ENCODE measurements around the gene NMNAT3.
"Not testable (repeated sequence)": the region's sequence is repeated elsewhere in the genome, so short reads cannot be mapped to it uniquely, and the experiment has no call there.

The NMNAT3 gene

GRCh38 chr3:139633511-139633910 is 44.3 kb downstream of the NMNAT3 start:
- no peak for DNase-seq

- DNase-seq = no peak
These were observed 47.2 kb downstream of the NMNAT3 start for GRCh38 chr3:139630542-139630941.

DNA sequence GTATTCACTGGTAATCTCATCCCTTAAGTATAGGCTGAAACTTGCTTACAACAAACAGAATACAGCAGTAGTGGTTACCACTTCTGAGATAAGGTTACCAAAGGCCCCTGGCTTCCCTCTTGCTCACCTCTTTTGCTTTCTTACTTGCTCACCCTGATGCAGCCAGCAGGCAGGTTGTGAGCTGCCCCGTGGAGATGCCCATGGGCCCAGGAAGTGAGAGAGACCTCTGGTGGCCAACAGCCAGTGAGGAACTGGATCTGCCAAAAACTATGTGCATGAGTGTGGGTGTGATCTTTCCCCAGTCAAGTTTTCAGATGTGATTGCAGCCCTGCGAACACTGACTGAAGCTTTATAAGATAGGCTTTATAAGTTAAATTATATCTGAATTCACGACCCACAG is 48.7 kb downstream of the NMNAT3 start:
- no peak for DNase-seq

- DNase-seq = no peak
These were observed 50.0 kb downstream of the NMNAT3 start for GRCh38 chr3:139627759-139628158.

DNA sequence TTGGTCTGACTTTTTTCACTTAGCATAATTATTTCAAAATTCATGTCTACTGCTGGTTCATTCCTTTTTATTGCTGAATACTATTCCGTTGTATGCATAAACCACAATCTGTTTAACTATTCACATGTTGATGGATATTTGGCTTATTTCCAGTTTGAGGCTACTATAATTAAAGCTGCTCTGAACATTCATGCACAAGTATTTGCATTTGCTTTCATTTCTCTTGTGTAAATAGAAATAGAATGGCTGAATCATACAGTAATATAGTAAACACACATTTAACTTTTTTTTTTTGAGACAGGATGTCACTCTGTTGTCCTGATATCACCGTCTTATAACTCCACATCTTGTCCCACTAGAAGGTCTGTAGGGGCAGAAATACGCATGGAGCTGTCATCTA is 57.3 kb downstream of the NMNAT3 start:
- DNase-seq = no peak

DNA sequence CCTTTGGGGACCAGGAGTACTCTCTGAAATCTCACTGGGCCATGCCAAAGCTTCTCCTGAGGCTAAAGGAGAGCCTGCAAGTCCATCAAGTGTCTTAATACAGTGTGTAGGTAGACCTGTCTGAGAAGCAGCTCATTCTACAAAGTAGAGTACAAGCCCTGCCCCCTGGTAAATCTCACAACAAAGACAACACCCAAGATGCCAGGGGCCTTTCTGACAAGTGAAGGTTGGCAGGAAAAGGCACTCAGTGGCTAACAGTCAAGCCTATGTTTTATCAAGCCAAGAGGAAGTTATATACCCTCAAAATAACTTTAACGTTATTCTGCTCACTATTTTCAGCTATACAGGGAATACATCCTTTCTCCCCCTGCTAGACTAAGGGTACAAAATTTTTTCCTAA is 58.3 kb downstream of the NMNAT3 start:
- DNase-seq = no peak

DNA sequence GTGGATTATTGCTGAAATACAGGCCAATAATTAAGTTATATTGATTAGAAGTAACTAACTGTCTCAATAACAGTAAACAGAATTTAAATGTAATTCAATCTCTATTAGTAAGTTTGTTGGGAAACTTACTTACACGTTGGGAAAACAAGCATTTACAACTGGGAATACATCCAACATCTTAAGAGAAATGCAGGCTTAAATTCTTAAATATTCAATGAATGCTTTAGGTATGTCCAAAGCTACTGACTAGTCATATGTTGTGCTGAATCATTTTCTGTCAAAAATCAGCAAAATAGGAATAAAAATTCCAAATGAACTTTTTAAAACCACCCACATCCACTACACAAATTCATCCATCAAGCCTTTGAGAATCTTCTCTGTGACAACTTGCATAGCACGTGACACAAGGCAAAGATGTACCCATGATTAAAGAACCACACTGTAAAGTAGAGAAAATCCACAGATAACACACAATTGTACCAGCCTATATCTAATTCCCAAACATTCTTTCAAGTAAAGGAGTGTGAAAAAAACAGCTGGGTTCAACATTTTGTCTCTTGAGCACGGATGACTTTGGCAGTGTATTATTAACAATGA is 60.0 kb downstream of the NMNAT3 start:
- DNase-seq = no peak

GRCh38 chr3:139611528-139611927 is 66.2 kb downstream of the NMNAT3 start:
- no peak for DNase-seq

DNA sequence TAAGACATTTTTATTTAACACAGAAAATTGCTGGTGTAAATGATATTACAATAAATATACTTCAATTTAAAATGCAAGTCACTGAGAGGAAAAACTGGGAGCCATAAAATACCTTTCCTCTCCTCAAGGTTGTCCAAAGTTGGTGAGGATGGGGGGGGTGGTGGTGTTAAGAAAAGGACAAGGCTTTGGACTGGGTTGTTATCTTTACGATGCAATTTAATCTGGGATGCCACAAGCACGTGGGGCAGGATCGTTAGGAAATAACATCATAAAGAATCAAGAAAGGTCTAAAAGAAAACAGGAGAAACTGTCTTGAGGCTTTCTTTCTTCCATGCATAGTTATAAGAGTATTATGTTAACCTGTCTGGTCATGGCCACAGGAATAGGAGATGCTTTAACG is 66.9 kb downstream of the NMNAT3 start:
- no peak for DNase-seq

DNA sequence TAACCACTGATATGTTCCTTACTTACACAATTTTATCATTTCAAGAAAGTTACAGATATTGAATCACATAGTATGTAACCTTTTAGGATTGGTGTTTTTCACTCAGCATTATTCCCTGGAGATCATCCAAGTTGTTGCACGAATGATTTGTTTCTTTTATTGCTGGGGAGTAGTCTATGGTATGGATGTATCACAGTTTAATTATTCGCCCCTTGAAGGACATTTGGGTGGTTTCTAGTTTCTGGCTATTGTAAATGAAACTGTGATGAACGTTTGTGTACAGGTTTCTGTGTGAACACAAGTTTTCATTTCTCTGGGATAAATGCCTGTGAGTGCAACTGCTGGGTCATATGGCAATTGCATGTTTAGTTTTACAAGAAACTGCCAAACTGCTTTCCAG is 68.8 kb downstream of the NMNAT3 start:
- DNase-seq = no peak

GRCh38 chr3:139608108-139608380 is 69.7 kb downstream of the NMNAT3 start:
- no peak for DNase-seq

- peak; percentile 72 for DNase-seq
These were observed 70.3 kb downstream of the NMNAT3 start for GRCh38 chr3:139607257-139608107.

GRCh38 chr3:139602003-139602402 is 75.8 kb downstream of the NMNAT3 start:
- no peak for DNase-seq

GRCh38 chr3:139601191-139601961 is 76.4 kb downstream of the NMNAT3 start:
- no peak for DNase-seq

DNA sequence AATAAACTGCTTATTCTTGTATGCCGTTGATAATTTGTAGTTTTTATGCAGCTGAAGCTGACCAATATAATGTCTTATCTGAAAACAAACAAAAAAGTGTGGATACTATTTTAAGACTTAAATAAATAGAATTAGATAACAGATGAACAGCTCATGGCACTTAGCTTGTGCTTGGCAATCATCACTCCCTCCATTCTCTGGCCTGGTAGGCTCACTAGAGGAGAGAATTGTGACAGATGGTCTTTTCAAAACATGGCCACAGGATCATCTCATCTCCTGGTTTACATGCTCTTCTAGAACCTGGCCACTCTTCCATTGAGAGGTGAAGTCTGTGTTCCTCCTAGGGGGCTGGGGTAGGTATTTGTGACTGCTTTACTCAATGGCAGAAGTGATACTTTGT is 79.8 kb downstream of the NMNAT3 start:
- DNase-seq = no peak

DNA sequence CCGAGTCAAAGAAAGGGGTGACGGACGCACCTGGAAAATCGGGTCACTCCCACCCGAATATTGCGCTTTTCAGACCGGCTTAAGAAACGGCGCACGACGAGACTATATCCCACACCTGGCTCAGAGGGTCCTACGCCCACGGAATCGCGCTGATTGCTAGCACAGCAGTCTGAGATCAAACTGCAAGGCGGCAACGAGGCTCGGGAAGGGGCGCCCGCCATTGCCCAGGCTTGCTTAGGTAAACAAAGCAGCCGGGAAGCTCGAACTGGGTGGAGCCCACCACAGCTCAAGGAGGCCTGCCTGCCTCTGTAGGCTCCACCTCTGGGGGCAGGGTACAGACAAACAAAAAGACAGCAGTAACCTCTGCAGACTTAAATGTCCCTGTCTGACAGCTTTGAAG is 86.6 kb downstream of the NMNAT3 start:
- DNase-seq = not testable (repeated sequence)

DNA sequence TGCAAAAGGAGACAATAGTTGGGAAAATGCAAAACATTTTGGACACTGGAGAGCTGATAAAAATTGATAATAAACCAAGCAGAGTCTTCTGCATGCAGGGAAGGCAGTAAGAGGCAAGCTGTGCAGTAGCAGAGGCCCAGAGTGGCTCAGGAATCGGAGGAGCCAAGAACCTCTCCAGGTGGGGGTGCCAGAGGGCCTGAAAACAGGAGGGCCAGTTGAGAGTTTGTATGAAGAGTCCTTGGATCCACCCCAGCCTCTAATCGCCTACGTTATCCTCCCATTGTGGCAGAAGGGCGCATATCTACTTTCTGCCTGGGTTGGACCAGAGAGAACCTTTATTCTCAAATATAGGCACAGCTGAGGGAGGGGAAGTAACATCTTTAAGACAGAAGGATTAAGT is 89.3 kb downstream of the NMNAT3 start:
- DNase-seq = peak; percentile 72

- DNase-seq = no peak
These were observed 90.0 kb downstream of the NMNAT3 start for GRCh38 chr3:139587797-139588196.

- no peak for DNase-seq
These were observed 91.3 kb downstream of the NMNAT3 start for GRCh38 chr3:139586420-139587017.

DNA sequence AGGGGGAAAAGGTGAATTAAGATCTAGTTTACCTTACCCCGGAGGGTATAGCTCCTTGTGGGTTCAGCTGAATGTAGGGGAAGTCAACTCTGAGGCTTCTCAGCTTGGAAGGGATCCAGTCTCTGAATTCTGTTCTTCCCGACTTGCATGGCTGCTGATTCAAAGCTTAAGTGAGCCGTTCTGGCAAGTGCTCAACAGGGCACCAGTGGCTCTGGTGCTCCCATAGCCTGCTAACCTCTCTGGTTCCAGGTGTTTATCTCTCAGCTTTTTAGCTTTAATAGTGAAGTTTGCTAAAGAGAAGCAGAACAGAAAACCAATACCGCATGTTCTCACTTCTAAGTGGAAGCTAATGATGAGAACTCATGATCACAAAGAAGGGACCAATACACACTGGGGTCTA is 92.0 kb downstream of the NMNAT3 start:
- DNase-seq = no peak

- not testable (repeated sequence) for DNase-seq
These were observed 94.1 kb downstream of the NMNAT3 start for GRCh38 chr3:139583651-139584050.

DNA sequence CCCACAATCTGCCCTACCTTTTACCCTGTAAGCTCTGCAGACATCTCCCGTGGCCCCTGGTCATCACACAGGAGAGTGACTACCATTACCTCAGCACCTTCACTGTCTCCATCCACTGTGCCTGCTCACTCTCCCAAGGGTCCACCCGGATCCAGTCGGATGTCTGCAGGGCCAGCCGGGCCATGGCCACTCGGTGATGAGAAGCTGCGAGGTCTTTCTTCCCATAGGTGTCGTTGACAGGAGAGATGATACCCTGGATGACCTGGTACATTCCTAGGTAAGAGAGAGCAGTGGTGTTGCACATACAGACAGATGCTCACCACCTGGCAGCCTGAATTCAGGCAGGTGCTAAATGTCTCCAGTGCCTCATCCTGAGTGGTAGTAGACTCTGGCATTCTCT is 99.0 kb downstream of the NMNAT3 start:
- no peak for DNase-seq

- DNase-seq = no peak
These were observed 99.9 kb downstream of the NMNAT3 start for GRCh38 chr3:139577909-139578308.

GRCh38 chr3:139577346-139577745 is 100.4 kb downstream of the NMNAT3 start:
- no peak for DNase-seq
